Measurements from ENCODE around the gene MTFP1.
A peak's percentile ranks its signal among the peaks of the same experiment; 100 is the strongest.
"Not testable (repeated sequence)": the region's sequence is repeated elsewhere in the genome, so short reads cannot be mapped to it uniquely, and the experiment has no call there.

Gene MTFP1

GRCh38 chr22:30439836-30440235, 14.3 kb downstream of the MTFP1 start:
- no peak for DNase-seq (ENCODE audit: low read depth)
- TF ChIP-seq CTCF (IDR thresholded peaks at IDR 0.05; ENCODE audit: control insufficient read depth, insufficient read depth, low read depth, low read length, missing control alignments), result no peak
- H3K4me3 ChIP-seq (ENCODE audit: control insufficient read depth, low read depth, low read length), result no peak overlapping the region

- no peak for DNase-seq (ENCODE audit: low read depth)
- no peak overlapping the region for H3K4me3 ChIP-seq (ENCODE audit: control insufficient read depth, low read depth, low read length)
- TF ChIP-seq CTCF (IDR thresholded peaks at IDR 0.05; ENCODE audit: control insufficient read depth, insufficient read depth, low read depth, low read length, missing control alignments), result no peak
Measured at GRCh38 chr22:30441088-30441487, 15.5 kb downstream of the MTFP1 start.

- no peak overlapping the region for H3K4me3 ChIP-seq (ENCODE audit: control insufficient read depth, low read depth, low read length)
- no peak for DNase-seq (ENCODE audit: low read depth)
- peak; percentile 77 for TF ChIP-seq CTCF (IDR thresholded peaks at IDR 0.05; ENCODE audit: control insufficient read depth, insufficient read depth, low read depth, low read length, missing control alignments)
Measured at GRCh38 chr22:30444632-30445437, 19.3 kb downstream of the MTFP1 start.

GRCh38 chr22:30445438-30446145, 20.0 kb downstream of the MTFP1 start:
- no peak for TF ChIP-seq CTCF (IDR thresholded peaks at IDR 0.05; ENCODE audit: control insufficient read depth, insufficient read depth, low read depth, low read length, missing control alignments)
- DNase-seq (ENCODE audit: low read depth), result no peak

GRCh38 chr22:30447656-30448055, 22.1 kb downstream of the MTFP1 start:
- no peak for DNase-seq (ENCODE audit: low read depth)
- H3K4me3 ChIP-seq (ENCODE audit: control insufficient read depth, low read depth, low read length), result no peak overlapping the region
- TF ChIP-seq CTCF (IDR thresholded peaks at IDR 0.05; ENCODE audit: control insufficient read depth, insufficient read depth, low read depth, low read length, missing control alignments), result no peak

More at GRCh38 chr22:30445438-30446145, 20.0 kb downstream of the MTFP1 start:
- H3K4me3 ChIP-seq (ENCODE audit: control insufficient read depth, low read depth, low read length), result no peak overlapping the region

- not testable (repeated sequence) for DNase-seq (ENCODE audit: low read depth); H3K4me3 ChIP-seq (ENCODE audit: control insufficient read depth, low read depth, low read length)
Measured at GRCh38 chr22:30451488-30451887, 25.9 kb downstream of the MTFP1 start.

GRCh38 chr22:30452861-30453260, 27.3 kb downstream of the MTFP1 start:
- H3K4me3 ChIP-seq (ENCODE audit: control insufficient read depth, low read depth, low read length), result no peak overlapping the region
- no peak for DNase-seq (ENCODE audit: low read depth)
- TF ChIP-seq CTCF (IDR thresholded peaks at IDR 0.05; ENCODE audit: control insufficient read depth, insufficient read depth, low read depth, low read length, missing control alignments), result no peak
